A549 (cell line): ENCODE data around the gene GTPBP6. TPM values are rescaled to one million over a fixed set of nuclear protein-coding genes. Genes with fewer than 3 reads are reported as not detected.

Experiments
- ATAC-seq, 2 experiments: fragments of 200-7000 bp in 1 of 2; fragments of >200 bp in 1 of 2; cut with Nextera tagmentation in 1 of 2; cut with Tn5 transposase in 1 of 2; 3 replicates each; pipeline versions ENCODE4 v1.8.0 to v1.9.1; 2018 to 2020; ENCODE audit warnings: mild to moderate bottlenecking in 1 of 2, moderate library complexity in 1 of 2
- CTCF ChIA-PET: fragments of 300-600 bp; sonication (Branson Sonifier 250); formaldehyde crosslinking; extraction: SDS; loops from one replicate; lab custom pipeline; 2021; ENCODE audit warnings: antibody characterized with exemption, inconsistent platforms; lab: Yijun Ruan, JAX
- POLR2A ChIA-PET: fragments of 350-600 bp; formaldehyde crosslinking; extraction: SDS; loops from one replicate; lab custom pipeline; 2021; ENCODE audit warnings: antibody characterized with exemption, inconsistent platforms; lab: Yijun Ruan, JAX
- DNase-seq, 2 experiments: peaks; one replicate each; pipeline versions ENCODE4 v3.0.0 to v3.0.0-alpha.2; 2011 to 2016; ENCODE audit warnings: low read depth in 1 of 2, low spot score in 1 of 2
- FAIRE-seq: peaks from 2 replicates; lab custom pipeline; 2011; peaks lifted over from hg19 to GRCh38; lab: Jason Lieb, UNC
- H3K27ac ChIP-seq, 2 experiments: fragments of >200 bp; sonication (Bioruptor Twin); formaldehyde crosslinking; 3 replicates each; pipeline ENCODE4 v1.5.1; 2016 to 2017
- H3K4me1 ChIP-seq: fragments of >200 bp; sonication (Bioruptor Twin); formaldehyde crosslinking; 3 replicates; pipeline ENCODE4 v1.6.1; 2016
- H3K4me2 ChIP-seq: fragments of >200 bp; sonication (Bioruptor Twin); formaldehyde crosslinking; 3 replicates; pipeline ENCODE4 v1.6.1; 2016
- H3K4me3 ChIP-seq: fragments of >200 bp; sonication (Bioruptor Twin); formaldehyde crosslinking; 3 replicates; pipeline ENCODE4 v1.5.1; 2016
- H3K9me3 ChIP-seq: fragments of >200 bp; sonication (Bioruptor Twin); formaldehyde crosslinking; 3 replicates; pipeline ENCODE4 v1.6.1; 2016
- BHLHE40 ChIP-seq: IDR thresholded peaks from 2 replicates; pipeline ENCODE4 v1.6.1; 2012; ENCODE audit warnings: low read depth, low read length, inconsistent platforms
- CBX2 ChIP-seq: fragments of 200-600 bp; sonication (generic); IDR thresholded peaks from 2 replicates; pipeline ENCODE4 v1.6.1; 2016; ENCODE audit warnings: low read depth, mild to moderate bottlenecking, borderline replicate concordance
- HEYL ChIP-seq: fragments of 250-450 bp; sonication (Bioruptor Pico); IDR thresholded peaks from 2 replicates; pipeline ENCODE4 v1.8.0; 2021; ENCODE audit warnings: mild to moderate bottlenecking, moderate library complexity
- HOXB13 ChIP-seq: fragments of 250-450 bp; sonication (Bioruptor Pico); IDR thresholded peaks from 2 replicates; pipeline ENCODE4 v1.5.0; 2020; ENCODE audit warnings: low read depth, mild to moderate bottlenecking, moderate library complexity
- HOXB5 ChIP-seq: fragments of 250-450 bp; sonication (Bioruptor Pico); IDR thresholded peaks from 2 replicates; pipeline ENCODE4 v1.5.0; 2020; ENCODE audit warnings: mild to moderate bottlenecking, moderate library complexity
- JUNB ChIP-seq: fragments of >200 bp; sonication (Bioruptor Twin); formaldehyde crosslinking; IDR thresholded peaks from 2 replicates; pipeline ENCODE4 v1.6.1; 2016
- KDM5A ChIP-seq: fragments of 200-600 bp; sonication (generic); IDR thresholded peaks from 2 replicates; pipeline ENCODE4 v1.6.1; 2016; ENCODE audit warnings: antibody characterized with exemption, mild to moderate bottlenecking
- MAZ ChIP-seq: fragments of 150-350 bp; IDR thresholded peaks from 2 replicates; pipeline ENCODE4 v1.6.1; 2014; ENCODE audit warnings: antibody characterized with exemption, low read depth, low read length, borderline replicate concordance
- MYC ChIP-seq: IDR thresholded peaks from 2 replicates; pipeline ENCODE4 v1.6.1; 2012; ENCODE audit warnings: mild to moderate bottlenecking, inconsistent platforms, low read length, improper control_type of control experiment, borderline replicate concordance
- PHF8 ChIP-seq: fragments of 200-600 bp; sonication (generic); IDR thresholded peaks from 2 replicates; pipeline ENCODE4 v1.6.1; 2016; ENCODE audit warnings: low read depth, mild to moderate bottlenecking, antibody characterized with exemption, moderate library complexity, borderline replicate concordance
- POLR2AphosphoS2 ChIP-seq: conservative IDR thresholded peaks from 2 replicates; pipeline ENCODE4 v1.6.1; 2012; ENCODE audit warnings: low read length, improper control_type of control experiment, inconsistent platforms
- RCOR1 ChIP-seq: fragments of 150-350 bp; IDR thresholded peaks from 2 replicates; pipeline ENCODE4 v1.6.1; 2014; ENCODE audit warnings: antibody characterized with exemption, low read length, low read depth
- SMC3 ChIP-seq: fragments of >200 bp; sonication (Bioruptor Twin); formaldehyde crosslinking; IDR thresholded peaks from 3 replicates; pipeline ENCODE4 v1.6.1; 2018; ENCODE audit warnings: inconsistent platforms
- ZNF302 ChIP-seq: fragments of 250-450 bp; sonication (Bioruptor Pico); IDR thresholded peaks from 2 replicates; pipeline ENCODE4 v1.9.0; 2021; ENCODE audit warnings: inconsistent platforms, mild to moderate bottlenecking, moderate library complexity
- WGBS: methylation state at CpG from one replicate; pipeline ENCODE4 v1.1.6; 2017; ENCODE audit errors: missing lambda C conversion rate; 5-methylcytosine and 5-hydroxymethylcytosine counted together
- polyA plus RNA-seq, 4 experiments: library from polyadenylated mRNA; depleted of rRNA in 3 of 4; stranded (reverse); fragments of >200 nt; fragmentation: RNase III in 1 of 4; extraction: RNeasy Plus Mini Kit Qiagen cat#74134 plus additional on column Dnase treatment in 1 of 4; gene quantifications; 2 replicates in 3 of 4; 3 replicates in 1 of 4; pipeline ENCODE4 v1.2.3, GENCODE V29; 2011 to 2017
- TF ChIP-seq, protein P1 (sequence below): IDR thresholded peaks from 2 replicates; pipeline ENCODE4 v1.6.1; 2012
- TF ChIP-seq, protein P2 (sequence below): fragments of >200 bp; sonication (Bioruptor Twin); formaldehyde crosslinking; IDR thresholded peaks from 3 replicates; pipeline ENCODE4 v1.6.1; 2016
- TF ChIP-seq, protein P3 (sequence below): fragments of 250-450 bp; sonication (Bioruptor Pico); IDR thresholded peaks from 2 replicates; pipeline ENCODE4 v1.5.0; 2020; ENCODE audit warnings: low read depth, mild to moderate bottlenecking, moderate library complexity
- TF ChIP-seq, protein P4 (sequence below): fragments of 250-450 bp; sonication (Bioruptor Pico); IDR thresholded peaks from 2 replicates; pipeline ENCODE4 v1.5.0; 2021; ENCODE audit warnings: mild to moderate bottlenecking, moderate library complexity, borderline replicate concordance
- TF ChIP-seq, protein P5 (sequence below): fragments of >200 bp; sonication (Bioruptor Twin); formaldehyde crosslinking; IDR thresholded peaks from 2 replicates; pipeline ENCODE4 v1.6.1; 2016
- TF ChIP-seq, protein P6 (sequence below): fragments of 450-650 bp; IDR thresholded peaks from 2 replicates; pipeline ENCODE4 v1.6.1; 2014; ENCODE audit warnings: antibody characterized with exemption
- TF ChIP-seq, protein P7 (sequence below): IDR thresholded peaks from 2 replicates; pipeline ENCODE4 v1.6.1; 2012; ENCODE audit warnings: low read depth, borderline replicate concordance

The GTPBP6 gene
- polyA plus RNA-seq, 2 of the 4 experiments (the other 2 are of a cell fraction): 26.0 to 41.2 TPM

DNA sequence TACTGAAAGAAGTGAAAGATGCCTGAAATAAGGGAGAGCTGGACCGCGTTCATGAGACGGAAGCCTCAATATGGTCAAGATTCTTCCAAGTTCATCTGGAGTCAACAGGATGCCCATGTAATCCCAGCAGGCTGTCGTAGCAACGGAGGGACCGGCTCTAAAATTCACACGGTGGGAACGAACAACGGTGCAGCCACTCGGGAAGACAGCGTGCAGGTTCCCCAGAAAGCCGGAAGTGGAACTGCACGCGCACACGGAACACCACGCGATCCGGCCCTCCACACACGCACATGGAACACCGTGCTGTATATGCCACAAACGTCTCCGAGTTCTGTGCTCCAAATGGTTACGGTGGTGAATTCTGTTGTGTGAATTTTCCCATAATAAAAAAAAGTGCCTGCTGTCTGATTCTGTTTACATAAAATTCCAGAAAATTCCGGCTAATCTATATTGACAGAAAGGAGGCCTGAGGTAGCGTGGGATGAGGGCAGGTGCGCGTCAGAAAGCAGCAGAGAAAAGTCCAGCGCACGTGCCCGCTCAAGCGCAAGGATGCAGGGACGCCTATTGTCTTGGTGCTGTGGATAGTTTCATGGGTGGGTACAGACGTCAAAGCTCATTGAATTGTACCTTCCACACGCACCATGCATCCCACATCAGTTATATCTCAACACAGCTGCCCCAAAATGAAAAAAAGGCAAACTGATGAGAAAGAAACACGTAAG lies 36.9 kb upstream of the GTPBP6 start:
- no peak overlapping the region for H3K27ac ChIP-seq
- CTCF ChIA-PET: no interaction called here
- no peak for FAIRE-seq
- peaks cover 10% of the 10 kb centered on the region for H3K9me3 ChIP-seq
- TF ChIP-seq RCOR1 (no peak), MYC (no peak), HEYL (CRISPR knock-in tag) (no peak), POLR2AphosphoS2 (no peak), KDM5A (no peak)
- TF ChIP-seq, protein P1, sequence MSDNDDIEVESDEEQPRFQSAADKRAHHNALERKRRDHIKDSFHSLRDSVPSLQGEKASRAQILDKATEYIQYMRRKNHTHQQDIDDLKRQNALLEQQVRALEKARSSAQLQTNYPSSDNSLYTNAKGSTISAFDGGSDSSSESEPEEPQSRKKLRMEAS: no peak
- TF ChIP-seq, protein P2, sequence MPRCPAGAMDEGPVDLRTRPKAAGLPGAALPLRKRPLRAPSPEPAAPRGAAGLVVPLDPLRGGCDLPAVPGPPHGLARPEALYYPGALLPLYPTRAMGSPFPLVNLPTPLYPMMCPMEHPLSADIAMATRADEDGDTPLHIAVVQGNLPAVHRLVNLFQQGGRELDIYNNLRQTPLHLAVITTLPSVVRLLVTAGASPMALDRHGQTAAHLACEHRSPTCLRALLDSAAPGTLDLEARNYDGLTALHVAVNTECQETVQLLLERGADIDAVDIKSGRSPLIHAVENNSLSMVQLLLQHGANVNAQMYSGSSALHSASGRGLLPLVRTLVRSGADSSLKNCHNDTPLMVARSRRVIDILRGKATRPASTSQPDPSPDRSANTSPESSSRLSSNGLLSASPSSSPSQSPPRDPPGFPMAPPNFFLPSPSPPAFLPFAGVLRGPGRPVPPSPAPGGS: no peak
- TF ChIP-seq, all 56 proteins: peak for 0
- DNase-seq: no peak
- POLR2A ChIA-PET: no interaction called here
- no peak for ATAC-seq
- Histone ChIP-seq H3K4me1 (peaks cover 5% of the 10 kb centered on the region; the same call in 1 of the 3 replicates), H3K4me3 (no peak overlapping the region), H3K4me2 (no peak overlapping the region)
- 93% methylated on average over 35 of the region's 35 CpGs for WGBS

DNA sequence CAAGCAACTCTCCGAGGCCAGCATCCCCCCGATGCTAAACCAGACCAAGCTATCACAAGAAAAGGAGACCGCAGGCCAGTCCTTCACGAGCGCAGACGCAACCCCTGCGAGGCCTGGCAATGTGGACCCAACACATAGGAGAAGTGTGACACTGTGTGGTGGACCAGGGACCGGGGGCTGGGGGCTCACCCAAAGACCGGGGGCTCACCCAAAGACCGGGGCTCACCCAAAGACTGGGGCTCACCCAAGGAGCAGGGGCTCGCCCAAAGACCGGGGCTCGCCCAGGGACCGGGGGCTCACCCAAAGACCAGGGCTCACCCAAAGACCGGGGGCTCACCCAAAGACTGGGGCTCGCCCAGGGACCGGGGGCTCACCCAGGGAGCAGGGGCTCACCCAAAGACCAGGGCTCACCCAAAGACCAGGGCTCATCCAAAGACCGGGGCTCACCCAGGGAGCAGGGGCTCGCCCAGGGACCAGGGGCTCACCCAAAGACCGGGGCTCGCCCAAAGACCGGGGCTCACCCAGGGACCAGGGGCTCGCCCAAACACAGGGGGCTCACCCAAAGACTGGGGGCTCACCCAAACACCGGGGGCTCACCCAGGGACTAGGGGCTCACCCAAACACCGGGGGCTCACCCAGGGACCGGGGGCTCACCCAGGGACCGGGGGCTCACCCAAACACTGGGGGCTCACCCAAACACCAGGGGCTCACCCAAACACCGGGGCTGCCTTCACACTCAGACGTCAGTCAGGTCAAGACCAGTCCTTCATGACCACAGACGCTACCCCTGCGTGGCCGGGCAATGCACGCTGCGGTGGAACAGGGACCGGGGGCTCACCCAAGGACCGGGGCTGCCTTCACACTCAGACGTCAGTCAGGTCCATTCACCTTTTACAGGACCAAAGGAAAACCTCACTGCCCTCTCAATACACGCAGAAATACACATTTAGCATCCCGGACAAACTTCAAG lies 35.3 kb upstream of the GTPBP6 start:
- H3K4me1 ChIP-seq: peaks cover 5% of the 10 kb centered on the region; the same call in 1 of the 3 replicates
- ATAC-seq: no peak
- WGBS: 90% methylated on average over 34 of the region's 39 CpGs

More for the DNA sequence above, 35.3 kb upstream of the GTPBP6 start:
- ChIA-PET POLR2A (no interaction called here), CTCF (no interaction called here)
- Histone ChIP-seq H3K27ac (no peak overlapping the region), H3K4me3 (no peak overlapping the region), H3K9me3 (no peaks in the 10 kb centered on the region), H3K4me2 (no peak overlapping the region)
- DNase-seq (no peak), FAIRE-seq (no peak)
- TF ChIP-seq CBX2 (no peak), SMC3 (no peak), PHF8 (no peak), JUNB (no peak), HOXB13 (CRISPR knock-in tag) (no peak), MAZ (no peak), HOXB5 (CRISPR knock-in tag) (no peak), ZNF302 (CRISPR knock-in tag) (no peak), BHLHE40 (no peak)
- TF ChIP-seq, protein P3, sequence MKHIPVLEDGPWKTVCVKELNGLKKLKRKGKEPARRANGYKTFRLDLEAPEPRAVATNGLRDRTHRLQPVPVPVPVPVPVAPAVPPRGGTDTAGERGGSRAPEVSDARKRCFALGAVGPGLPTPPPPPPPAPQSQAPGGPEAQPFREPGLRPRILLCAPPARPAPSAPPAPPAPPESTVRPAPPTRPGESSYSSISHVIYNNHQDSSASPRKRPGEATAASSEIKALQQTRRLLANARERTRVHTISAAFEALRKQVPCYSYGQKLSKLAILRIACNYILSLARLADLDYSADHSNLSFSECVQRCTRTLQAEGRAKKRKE: no peak
- TF ChIP-seq, protein P2: no peak
- TF ChIP-seq, protein P4, sequence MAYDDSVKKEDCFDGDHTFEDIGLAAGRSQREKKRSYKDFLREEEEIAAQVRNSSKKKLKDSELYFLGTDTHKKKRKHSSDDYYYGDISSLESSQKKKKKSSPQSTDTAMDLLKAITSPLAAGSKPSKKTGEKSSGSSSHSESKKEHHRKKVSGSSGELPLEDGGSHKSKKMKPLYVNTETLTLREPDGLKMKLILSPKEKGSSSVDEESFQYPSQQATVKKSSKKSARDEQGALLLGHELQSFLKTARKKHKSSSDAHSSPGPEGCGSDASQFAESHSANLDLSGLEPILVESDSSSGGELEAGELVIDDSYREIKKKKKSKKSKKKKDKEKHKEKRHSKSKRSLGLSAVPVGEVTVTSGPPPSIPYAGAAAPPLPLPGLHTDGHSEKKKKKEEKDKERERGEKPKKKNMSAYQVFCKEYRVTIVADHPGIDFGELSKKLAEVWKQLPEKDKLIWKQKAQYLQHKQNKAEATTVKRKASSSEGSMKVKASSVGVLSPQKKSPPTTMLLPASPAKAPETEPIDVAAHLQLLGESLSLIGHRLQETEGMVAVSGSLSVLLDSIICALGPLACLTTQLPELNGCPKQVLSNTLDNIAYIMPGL (CRISPR knock-in tag): no peak
- TF ChIP-seq, protein P5, sequence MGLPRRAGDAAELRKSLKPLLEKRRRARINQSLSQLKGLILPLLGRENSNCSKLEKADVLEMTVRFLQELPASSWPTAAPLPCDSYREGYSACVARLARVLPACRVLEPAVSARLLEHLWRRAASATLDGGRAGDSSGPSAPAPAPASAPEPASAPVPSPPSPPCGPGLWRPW: no peak
- TF ChIP-seq, protein P6, sequence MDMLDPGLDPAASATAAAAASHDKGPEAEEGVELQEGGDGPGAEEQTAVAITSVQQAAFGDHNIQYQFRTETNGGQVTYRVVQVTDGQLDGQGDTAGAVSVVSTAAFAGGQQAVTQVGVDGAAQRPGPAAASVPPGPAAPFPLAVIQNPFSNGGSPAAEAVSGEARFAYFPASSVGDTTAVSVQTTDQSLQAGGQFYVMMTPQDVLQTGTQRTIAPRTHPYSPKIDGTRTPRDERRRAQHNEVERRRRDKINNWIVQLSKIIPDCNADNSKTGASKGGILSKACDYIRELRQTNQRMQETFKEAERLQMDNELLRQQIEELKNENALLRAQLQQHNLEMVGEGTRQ: no peak
- TF ChIP-seq, protein P7, sequence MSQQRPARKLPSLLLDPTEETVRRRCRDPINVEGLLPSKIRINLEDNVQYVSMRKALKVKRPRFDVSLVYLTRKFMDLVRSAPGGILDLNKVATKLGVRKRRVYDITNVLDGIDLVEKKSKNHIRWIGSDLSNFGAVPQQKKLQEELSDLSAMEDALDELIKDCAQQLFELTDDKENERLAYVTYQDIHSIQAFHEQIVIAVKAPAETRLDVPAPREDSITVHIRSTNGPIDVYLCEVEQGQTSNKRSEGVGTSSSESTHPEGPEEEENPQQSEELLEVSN: no peak
- TF ChIP-seq, protein P1: no peak
